Spleen (tissue), 7 donors: Measurements from ENCODE around the gene MMP11.

Experiments used
- CTCF ChIP-seq, 11 experiments: fragments of 200-600 bp in 7 of 11; fragments of 450-650 bp in 4 of 11; sonication (generic) in 4 of 11; IDR thresholded peaks in 8 of 11; conservative IDR thresholded peaks in 3 of 11; 1 replicate in 7 of 11; 2 replicates in 4 of 11; pipeline versions ENCODE4 v1.4.0 to v1.8.0; 2016 to 2021; ENCODE audit warnings: antibody characterized with exemption in 11 of 11, inconsistent platforms in 4 of 11, mild to moderate bottlenecking in 1 of 11
- POLR2A ChIP-seq, 3 donors: fragments of 450-650 bp; IDR thresholded peaks; one replicate each; pipeline ENCODE4 v1.5.1; 2017; ENCODE audit warnings: antibody characterized with exemption in 3 of 3, mild to moderate bottlenecking in 1 of 3
- POLR2AphosphoS5 ChIP-seq, 3 donors: sonication (generic); formaldehyde crosslinking; IDR thresholded peaks; one replicate each; pipeline ENCODE4 v1.5.1; 2017; ENCODE audit warnings: antibody characterized with exemption in 3 of 3
- donor health status: DM: no; HTN: no; CAD: no; lungs with moderate emphysema.
- donor health status: DM: no; HTN: no; CAD: no.
- donor health status: DM: no; HTN: no; CAD: no.

- TF ChIP-seq POLR2AphosphoS5 (IDR thresholded peaks at IDR 0.05) (peak in 1 of 3 donors; percentile 15), CTCF (IDR thresholded peaks at IDR 0.05 in 8 of 11, conservative IDR thresholded peaks at IDR 0.05 in 3 of 11) (no peak), POLR2A (IDR thresholded peaks at IDR 0.05) (no peak)
These were observed 9.6 kb upstream of the MMP11 start, which contains the start of gene C22orf15 for GRCh38 chr22:23762842-23763578.
